H1 (cell line): ENCODE data around the gene FOSL1. TPM values are rescaled to one million over a fixed set of nuclear protein-coding genes. Genes with fewer than 3 reads are reported as not detected.

Experiments
- CTCF ChIP-seq, 3 experiments: IDR thresholded peaks; 1 replicate in 2 of 3; 2 replicates in 1 of 3; pipeline versions ENCODE4 v1.5.1 to v1.6.1; 2011; ENCODE audit warnings: low read length in 3 of 3, mild to moderate bottlenecking in 3 of 3, inconsistent platforms in 2 of 3, low read depth in 1 of 3, moderate library complexity in 1 of 3; ENCODE audit not compliant: insufficient read depth in 1 of 3; ENCODE audit errors: control extremely low read depth in 1 of 3
- E2F6 ChIP-seq: IDR thresholded peaks from 2 replicates; pipeline ENCODE4 v1.6.1; 2012; ENCODE audit warnings: inconsistent platforms
- JUND ChIP-seq: IDR thresholded peaks from 2 replicates; pipeline ENCODE4 v1.6.1; 2011; ENCODE audit warnings: mild to moderate bottlenecking, improper control_type of control experiment, low read length
- NANOG ChIP-seq: IDR thresholded peaks from 2 replicates; pipeline ENCODE4 v1.6.1; 2011; ENCODE audit warnings: low read length, low read depth, mild to moderate bottlenecking, inconsistent platforms; ENCODE audit not compliant: insufficient read depth, poor library complexity, severe bottlenecking
- POU5F1 ChIP-seq: IDR thresholded peaks from 2 replicates; pipeline ENCODE4 v1.6.1; 2011; ENCODE audit warnings: low read depth, mild to moderate bottlenecking, low read length, moderate library complexity
- SUZ12 ChIP-seq: fragments of 200-600 bp; sonication (generic); IDR thresholded peaks from 2 replicates; pipeline ENCODE4 v1.6.1; 2012; ENCODE audit warnings: mild to moderate bottlenecking, inconsistent platforms, low read length, moderate library complexity, mixed read lengths
- YY1 ChIP-seq: IDR thresholded peaks from 2 replicates; pipeline ENCODE4 v1.6.1; 2011; ENCODE audit warnings: low read depth, mild to moderate bottlenecking, low read length
- polyA plus RNA-seq, 7 experiments: library from polyadenylated mRNA; depleted of rRNA in 3 of 7; stranded (reverse) in 5 of 7; unstranded in 2 of 7; fragments of >200 nt in 5 of 7; fragments of 200-250 nt in 2 of 7; gene quantifications; 1 replicate in 5 of 7; 2 replicates in 1 of 7; 4 replicates in 1 of 7; pipeline versions ENCODE4 v1.2.1 to v1.2.3, GENCODE V29; 2011 to 2013; ENCODE audit warnings: missing spikeins in 2 of 7, mixed read lengths in 2 of 7
- total RNA-seq: library from RNA; stranded (reverse); fragmentation: NEBNext Ultra II Directional; extraction: Animal tissue kit (Norgen Biotek cat#: 25700); gene quantifications from 2 replicates; pipeline ENCODE4 v1.2.1, GENCODE V29; 2021
- TF ChIP-seq, protein P1 (sequence below): fragments of 300-600 bp; sonication (generic); IDR thresholded peaks from 2 replicates; pipeline ENCODE4 v1.7.1; 2012; ENCODE audit warnings: low read length, moderate library complexity, mild to moderate bottlenecking, inconsistent platforms; ENCODE audit not compliant: insufficient replicate concordance

Gene FOSL1
- total and polyA plus RNA-seq, 2 of the 8 experiments (the other 6 are each of a cell fraction or from before 2014, with no cell fraction given) = 6.3 to 7.2 TPM

DNA sequence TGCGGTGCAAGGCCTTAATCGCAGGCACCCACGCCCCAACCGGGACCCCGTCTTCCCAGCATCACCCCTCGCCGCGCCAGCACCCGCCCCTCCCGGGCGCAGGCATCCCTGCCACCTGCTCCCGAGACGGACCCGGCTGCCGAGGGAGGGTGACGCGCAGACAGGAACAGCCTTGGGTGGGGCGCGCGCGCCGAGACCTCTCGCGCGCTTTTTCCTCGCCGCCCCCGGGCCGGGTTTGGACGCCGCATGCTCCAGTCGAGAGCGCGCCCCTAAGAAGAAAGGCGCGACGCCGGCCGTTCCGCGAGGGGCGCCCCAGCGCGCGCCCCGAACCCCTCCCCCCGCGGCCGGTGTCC is 42.7 kb downstream of the FOSL1 start (continued):
- TF ChIP-seq, protein P1, sequence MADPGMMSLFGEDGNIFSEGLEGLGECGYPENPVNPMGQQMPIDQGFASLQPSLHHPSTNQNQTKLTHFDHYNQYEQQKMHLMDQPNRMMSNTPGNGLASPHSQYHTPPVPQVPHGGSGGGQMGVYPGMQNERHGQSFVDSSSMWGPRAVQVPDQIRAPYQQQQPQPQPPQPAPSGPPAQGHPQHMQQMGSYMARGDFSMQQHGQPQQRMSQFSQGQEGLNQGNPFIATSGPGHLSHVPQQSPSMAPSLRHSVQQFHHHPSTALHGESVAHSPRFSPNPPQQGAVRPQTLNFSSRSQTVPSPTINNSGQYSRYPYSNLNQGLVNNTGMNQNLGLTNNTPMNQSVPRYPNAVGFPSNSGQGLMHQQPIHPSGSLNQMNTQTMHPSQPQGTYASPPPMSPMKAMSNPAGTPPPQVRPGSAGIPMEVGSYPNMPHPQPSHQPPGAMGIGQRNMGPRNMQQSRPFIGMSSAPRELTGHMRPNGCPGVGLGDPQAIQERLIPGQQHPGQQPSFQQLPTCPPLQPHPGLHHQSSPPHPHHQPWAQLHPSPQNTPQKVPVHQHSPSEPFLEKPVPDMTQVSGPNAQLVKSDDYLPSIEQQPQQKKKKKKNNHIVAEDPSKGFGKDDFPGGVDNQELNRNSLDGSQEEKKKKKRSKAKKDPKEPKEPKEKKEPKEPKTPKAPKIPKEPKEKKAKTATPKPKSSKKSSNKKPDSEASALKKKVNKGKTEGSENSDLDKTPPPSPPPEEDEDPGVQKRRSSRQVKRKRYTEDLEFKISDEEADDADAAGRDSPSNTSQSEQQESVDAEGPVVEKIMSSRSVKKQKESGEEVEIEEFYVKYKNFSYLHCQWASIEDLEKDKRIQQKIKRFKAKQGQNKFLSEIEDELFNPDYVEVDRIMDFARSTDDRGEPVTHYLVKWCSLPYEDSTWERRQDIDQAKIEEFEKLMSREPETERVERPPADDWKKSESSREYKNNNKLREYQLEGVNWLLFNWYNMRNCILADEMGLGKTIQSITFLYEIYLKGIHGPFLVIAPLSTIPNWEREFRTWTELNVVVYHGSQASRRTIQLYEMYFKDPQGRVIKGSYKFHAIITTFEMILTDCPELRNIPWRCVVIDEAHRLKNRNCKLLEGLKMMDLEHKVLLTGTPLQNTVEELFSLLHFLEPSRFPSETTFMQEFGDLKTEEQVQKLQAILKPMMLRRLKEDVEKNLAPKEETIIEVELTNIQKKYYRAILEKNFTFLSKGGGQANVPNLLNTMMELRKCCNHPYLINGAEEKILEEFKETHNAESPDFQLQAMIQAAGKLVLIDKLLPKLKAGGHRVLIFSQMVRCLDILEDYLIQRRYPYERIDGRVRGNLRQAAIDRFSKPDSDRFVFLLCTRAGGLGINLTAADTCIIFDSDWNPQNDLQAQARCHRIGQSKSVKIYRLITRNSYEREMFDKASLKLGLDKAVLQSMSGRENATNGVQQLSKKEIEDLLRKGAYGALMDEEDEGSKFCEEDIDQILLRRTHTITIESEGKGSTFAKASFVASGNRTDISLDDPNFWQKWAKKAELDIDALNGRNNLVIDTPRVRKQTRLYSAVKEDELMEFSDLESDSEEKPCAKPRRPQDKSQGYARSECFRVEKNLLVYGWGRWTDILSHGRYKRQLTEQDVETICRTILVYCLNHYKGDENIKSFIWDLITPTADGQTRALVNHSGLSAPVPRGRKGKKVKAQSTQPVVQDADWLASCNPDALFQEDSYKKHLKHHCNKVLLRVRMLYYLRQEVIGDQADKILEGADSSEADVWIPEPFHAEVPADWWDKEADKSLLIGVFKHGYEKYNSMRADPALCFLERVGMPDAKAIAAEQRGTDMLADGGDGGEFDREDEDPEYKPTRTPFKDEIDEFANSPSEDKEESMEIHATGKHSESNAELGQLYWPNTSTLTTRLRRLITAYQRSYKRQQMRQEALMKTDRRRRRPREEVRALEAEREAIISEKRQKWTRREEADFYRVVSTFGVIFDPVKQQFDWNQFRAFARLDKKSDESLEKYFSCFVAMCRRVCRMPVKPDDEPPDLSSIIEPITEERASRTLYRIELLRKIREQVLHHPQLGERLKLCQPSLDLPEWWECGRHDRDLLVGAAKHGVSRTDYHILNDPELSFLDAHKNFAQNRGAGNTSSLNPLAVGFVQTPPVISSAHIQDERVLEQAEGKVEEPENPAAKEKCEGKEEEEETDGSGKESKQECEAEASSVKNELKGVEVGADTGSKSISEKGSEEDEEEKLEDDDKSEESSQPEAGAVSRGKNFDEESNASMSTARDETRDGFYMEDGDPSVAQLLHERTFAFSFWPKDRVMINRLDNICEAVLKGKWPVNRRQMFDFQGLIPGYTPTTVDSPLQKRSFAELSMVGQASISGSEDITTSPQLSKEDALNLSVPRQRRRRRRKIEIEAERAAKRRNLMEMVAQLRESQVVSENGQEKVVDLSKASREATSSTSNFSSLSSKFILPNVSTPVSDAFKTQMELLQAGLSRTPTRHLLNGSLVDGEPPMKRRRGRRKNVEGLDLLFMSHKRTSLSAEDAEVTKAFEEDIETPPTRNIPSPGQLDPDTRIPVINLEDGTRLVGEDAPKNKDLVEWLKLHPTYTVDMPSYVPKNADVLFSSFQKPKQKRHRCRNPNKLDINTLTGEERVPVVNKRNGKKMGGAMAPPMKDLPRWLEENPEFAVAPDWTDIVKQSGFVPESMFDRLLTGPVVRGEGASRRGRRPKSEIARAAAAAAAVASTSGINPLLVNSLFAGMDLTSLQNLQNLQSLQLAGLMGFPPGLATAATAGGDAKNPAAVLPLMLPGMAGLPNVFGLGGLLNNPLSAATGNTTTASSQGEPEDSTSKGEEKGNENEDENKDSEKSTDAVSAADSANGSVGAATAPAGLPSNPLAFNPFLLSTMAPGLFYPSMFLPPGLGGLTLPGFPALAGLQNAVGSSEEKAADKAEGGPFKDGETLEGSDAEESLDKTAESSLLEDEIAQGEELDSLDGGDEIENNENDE = no peak
- TF ChIP-seq SUZ12 = no peak
- TF ChIP-seq JUND = no peak
- no peak for TF ChIP-seq POU5F1
- TF ChIP-seq E2F6 = peak; percentile 41; the same call in 1 of the 2 replicates
- no peak for TF ChIP-seq YY1
- TF ChIP-seq CTCF (IDR thresholded peaks at IDR 0.05; ENCODE audit: control extremely low read depth in 1 of 3, insufficient read depth in 1 of 3, low read depth in 1 of 3, low read length in 3 of 3) = no peak
- no peak for TF ChIP-seq NANOG
